HEK293 (cell line): Measurements from ENCODE around the gene MYO18B.

Experiments
- CTCF ChIA-PET: fragments of 350-600 bp; formaldehyde crosslinking; extraction: SDS; loops from one replicate; lab custom pipeline; 2021; ENCODE audit warnings: antibody characterized with exemption; lab: Yijun Ruan, JAX
- POLR2A ChIA-PET: fragments of 300-600 bp; formaldehyde crosslinking; extraction: SDS; loops from one replicate; lab custom pipeline; 2020; ENCODE audit warnings: antibody characterized with exemption, inconsistent platforms; lab: Yijun Ruan, JAX
- H3K27ac ChIP-seq: fragments of 200-500 bp; sonication (Bioruptor generic); 2 replicates; pipeline ENCODE4 v1.5.1; 2014; ENCODE audit warnings: low read depth, low read length, control low read depth, inconsistent platforms; ENCODE audit errors: extremely low read depth
- H3K36me3 ChIP-seq, 2 experiments: fragments of 200-500 bp in 1 of 2; sonication (Bioruptor generic) in 1 of 2; 1 replicate in 1 of 2; 2 replicates in 1 of 2; pipeline ENCODE4 v1.5.1; 2014 to 2017; ENCODE audit warnings: inconsistent platforms in 2 of 2, low read length in 2 of 2; ENCODE audit not compliant: control insufficient read depth in 2 of 2, insufficient read depth in 1 of 2
- H3K4me1 ChIP-seq: fragments of 200-500 bp; sonication (Bioruptor generic); 2 replicates; pipeline ENCODE4 v1.5.1; 2014; ENCODE audit warnings: mild to moderate bottlenecking, low read length, inconsistent platforms; ENCODE audit not compliant: control insufficient read depth, insufficient read depth
- H3K4me3 ChIP-seq: 2 replicates; pipeline ENCODE4 v1.5.1; 2011; ENCODE audit warnings: low read depth, mild to moderate bottlenecking, control low read depth, low read length, moderate library complexity
- H3K9me3 ChIP-seq: fragments of 200-500 bp; sonication (Bioruptor generic); 2 replicates; pipeline ENCODE4 v1.5.1; 2014; ENCODE audit warnings: low read depth, low read length, inconsistent platforms; ENCODE audit not compliant: control insufficient read depth, insufficient read depth
- BCL11A ChIP-seq: fragments of 450-650 bp; formaldehyde crosslinking; IDR thresholded peaks from 2 replicates; pipeline ENCODE4 v1.5.1; 2016; ENCODE audit warnings: low read depth, missing biosample characterization, missing genetic modification characterization
- EGR2 ChIP-seq: fragments of 450-650 bp; formaldehyde crosslinking; IDR thresholded peaks from 2 replicates; pipeline ENCODE4 v1.5.1; 2016; ENCODE audit warnings: low read depth, missing biosample characterization, missing genetic modification characterization
- FEZF1 ChIP-seq: fragments of 450-650 bp; formaldehyde crosslinking; IDR thresholded peaks from 2 replicates; pipeline ENCODE4 v1.5.1; 2016; ENCODE audit warnings: missing biosample characterization, missing genetic modification characterization
- GLI2 ChIP-seq: fragments of 450-650 bp; formaldehyde crosslinking; IDR thresholded peaks from 2 replicates; pipeline ENCODE4; 2017; ENCODE audit warnings: missing biosample characterization, missing genetic modification characterization, low read depth, borderline replicate concordance
- HOXD13 ChIP-seq: sonication (generic); formaldehyde crosslinking; IDR thresholded peaks from 2 replicates; pipeline ENCODE4 v1.8.0; 2022; ENCODE audit warnings: missing genetic modification reagents, borderline replicate concordance
- KLF1 ChIP-seq: fragments of 450-650 bp; formaldehyde crosslinking; IDR thresholded peaks from 2 replicates; pipeline ENCODE4 v1.5.1; 2016; ENCODE audit warnings: missing biosample characterization, missing genetic modification characterization
- KLF16 ChIP-seq: fragments of 450-650 bp; formaldehyde crosslinking; IDR thresholded peaks from 2 replicates; pipeline ENCODE4 v1.5.1; 2017; ENCODE audit warnings: missing biosample characterization, missing genetic modification characterization
- KLF9 ChIP-seq: fragments of 450-650 bp; formaldehyde crosslinking; IDR thresholded peaks from 2 replicates; pipeline ENCODE4 v1.5.1; 2016; ENCODE audit warnings: missing biosample characterization, missing genetic modification characterization, low read depth
- SALL2 ChIP-seq: fragments of 450-650 bp; formaldehyde crosslinking; IDR thresholded peaks from 2 replicates; pipeline ENCODE4 v1.5.0; 2017; ENCODE audit warnings: missing biosample characterization, mild to moderate bottlenecking, missing genetic modification characterization, borderline replicate concordance
- SCRT2 ChIP-seq: fragments of 450-650 bp; formaldehyde crosslinking; IDR thresholded peaks from 2 replicates; pipeline ENCODE4 v1.5.1; 2016; ENCODE audit warnings: missing biosample characterization, missing genetic modification characterization
- SP2 ChIP-seq: fragments of 450-650 bp; formaldehyde crosslinking; IDR thresholded peaks from 2 replicates; pipeline ENCODE4 v1.5.1; 2016; ENCODE audit warnings: missing biosample characterization, missing genetic modification characterization
- ZBTB10 ChIP-seq: fragments of 450-650 bp; formaldehyde crosslinking; IDR thresholded peaks from 2 replicates; pipeline ENCODE4 v1.5.1; 2016; ENCODE audit warnings: missing biosample characterization, missing genetic modification characterization
- ZBTB21 ChIP-seq: fragments of 450-650 bp; formaldehyde crosslinking; IDR thresholded peaks from 2 replicates; pipeline ENCODE4 v1.5.1; 2017; ENCODE audit warnings: missing biosample characterization, missing genetic modification characterization
- ZFP41 ChIP-seq: fragments of 450-650 bp; formaldehyde crosslinking; IDR thresholded peaks from 2 replicates; pipeline ENCODE4 v1.5.1; 2016; ENCODE audit warnings: missing biosample characterization, missing genetic modification characterization, borderline replicate concordance
- ZIC2 ChIP-seq: fragments of 450-650 bp; formaldehyde crosslinking; IDR thresholded peaks from 2 replicates; pipeline ENCODE4 v1.5.1; 2016; ENCODE audit warnings: missing biosample characterization, missing genetic modification characterization
- ZNF10 ChIP-seq: fragments of 450-650 bp; formaldehyde crosslinking; IDR thresholded peaks from 2 replicates; pipeline ENCODE4 v1.5.1; 2017; ENCODE audit warnings: missing biosample characterization, missing genetic modification characterization
- ZNF214 ChIP-seq: fragments of 450-650 bp; formaldehyde crosslinking; IDR thresholded peaks from 2 replicates; pipeline ENCODE4 v1.5.1; 2017; ENCODE audit warnings: missing biosample characterization, mild to moderate bottlenecking, missing genetic modification characterization, borderline replicate concordance
- ZNF302 ChIP-seq: fragments of 450-650 bp; formaldehyde crosslinking; IDR thresholded peaks from 2 replicates; pipeline ENCODE4 v1.5.1; 2016; ENCODE audit warnings: missing biosample characterization, missing genetic modification characterization, low read depth
- ZNF433 ChIP-seq: fragments of 450-650 bp; formaldehyde crosslinking; IDR thresholded peaks from 2 replicates; pipeline ENCODE4 v1.5.1; 2016; ENCODE audit warnings: missing biosample characterization, missing genetic modification characterization, low read depth
- ZNF530 ChIP-seq: fragments of 450-650 bp; formaldehyde crosslinking; IDR thresholded peaks from 2 replicates; pipeline ENCODE4 v1.5.1; 2016; ENCODE audit warnings: low read depth, missing biosample characterization, missing genetic modification characterization
- ZNF561 ChIP-seq: fragments of 450-650 bp; IDR thresholded peaks from 2 replicates; pipeline ENCODE4 v1.5.1; 2018; ENCODE audit warnings: missing biosample characterization, missing genetic modification characterization, borderline replicate concordance
- ZNF629 ChIP-seq: fragments of 450-650 bp; formaldehyde crosslinking; IDR thresholded peaks from 2 replicates; pipeline ENCODE4 v1.5.1; 2017; ENCODE audit warnings: missing biosample characterization, missing genetic modification characterization
- ZNF660 ChIP-seq: fragments of 450-650 bp; IDR thresholded peaks from 2 replicates; pipeline ENCODE4 v1.5.1; 2018; ENCODE audit warnings: missing biosample characterization, mild to moderate bottlenecking, missing genetic modification characterization
- ZNF791 ChIP-seq: fragments of 450-650 bp; formaldehyde crosslinking; IDR thresholded peaks from 2 replicates; pipeline ENCODE4 v1.5.1; 2016; ENCODE audit warnings: missing biosample characterization, missing genetic modification characterization
- TF ChIP-seq, protein P1 (sequence below): fragments of 450-650 bp; formaldehyde crosslinking; IDR thresholded peaks from 2 replicates; pipeline ENCODE4 v1.5.1; 2016; ENCODE audit warnings: missing biosample characterization, missing genetic modification characterization, low read depth
- TF ChIP-seq, protein P2 (sequence below): fragments of 450-650 bp; formaldehyde crosslinking; IDR thresholded peaks from 2 replicates; pipeline ENCODE4 v1.5.1; 2017; ENCODE audit warnings: missing biosample characterization, missing genetic modification characterization
- TF ChIP-seq, protein P3 (sequence below): fragments of 450-650 bp; formaldehyde crosslinking; IDR thresholded peaks from 2 replicates; pipeline ENCODE4; 2016; ENCODE audit warnings: missing biosample characterization, missing genetic modification characterization

Gene MYO18B

GRCh38 chr22:25882360-25882759 lies 140.4 kb downstream of the MYO18B start:
- ChIA-PET CTCF (interaction anchor here (0.6 to 1.4 kb wide), 2 partner anchors 21 to 621 kb away, joined by 3 read pairs; no protein-coding TSS in a partner anchor), POLR2A (no interaction called here)
- H3K36me3 ChIP-seq = no peaks in the 10 kb centered on the region
- no peaks in the 10 kb centered on the region for H3K4me1 ChIP-seq
- no peaks in the 10 kb centered on the region for H3K9me3 ChIP-seq
- no peak overlapping the region for H3K4me3 ChIP-seq
- TF ChIP-seq ZNF791 (tag by site-specific recombination) = no peak
- TF ChIP-seq HOXD13 (CRISPR knock-in tag) = no peak
- no peak for TF ChIP-seq FEZF1 (tag by site-specific recombination)
- no peak for TF ChIP-seq ZNF561 (tag by site-specific recombination)
- no peak for TF ChIP-seq KLF1
- peak; percentile 49; the same call in 1 of the 2 replicates for TF ChIP-seq ZBTB21 (tag by site-specific recombination)
- no peak for TF ChIP-seq ZNF10 (tag by site-specific recombination)
- TF ChIP-seq, protein P1, sequence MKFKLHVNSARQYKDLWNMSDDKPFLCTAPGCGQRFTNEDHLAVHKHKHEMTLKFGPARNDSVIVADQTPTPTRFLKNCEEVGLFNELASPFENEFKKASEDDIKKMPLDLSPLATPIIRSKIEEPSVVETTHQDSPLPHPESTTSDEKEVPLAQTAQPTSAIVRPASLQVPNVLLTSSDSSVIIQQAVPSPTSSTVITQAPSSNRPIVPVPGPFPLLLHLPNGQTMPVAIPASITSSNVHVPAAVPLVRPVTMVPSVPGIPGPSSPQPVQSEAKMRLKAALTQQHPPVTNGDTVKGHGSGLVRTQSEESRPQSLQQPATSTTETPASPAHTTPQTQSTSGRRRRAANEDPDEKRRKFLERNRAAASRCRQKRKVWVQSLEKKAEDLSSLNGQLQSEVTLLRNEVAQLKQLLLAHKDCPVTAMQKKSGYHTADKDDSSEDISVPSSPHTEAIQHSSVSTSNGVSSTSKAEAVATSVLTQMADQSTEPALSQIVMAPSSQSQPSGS (tag by site-specific recombination) = peak; percentile 77
- TF ChIP-seq SALL2 (tag by site-specific recombination) = no peak
- TF ChIP-seq ZNF660 (tag by site-specific recombination) = 0 out of 2 replicates have a peak, but pooled peaks have one; percentile 53
- TF ChIP-seq SCRT2 (tag by site-specific recombination) = peak; percentile 55
- TF ChIP-seq ZNF629 (tag by site-specific recombination) = peak; percentile 44; the same call in 1 of the 2 replicates
- TF ChIP-seq KLF16 (tag by site-specific recombination) = no peak
- no peak for TF ChIP-seq ZFP41 (tag by site-specific recombination)
- no peak for TF ChIP-seq ZNF530
- no peak overlapping the region for H3K27ac ChIP-seq

DNA sequence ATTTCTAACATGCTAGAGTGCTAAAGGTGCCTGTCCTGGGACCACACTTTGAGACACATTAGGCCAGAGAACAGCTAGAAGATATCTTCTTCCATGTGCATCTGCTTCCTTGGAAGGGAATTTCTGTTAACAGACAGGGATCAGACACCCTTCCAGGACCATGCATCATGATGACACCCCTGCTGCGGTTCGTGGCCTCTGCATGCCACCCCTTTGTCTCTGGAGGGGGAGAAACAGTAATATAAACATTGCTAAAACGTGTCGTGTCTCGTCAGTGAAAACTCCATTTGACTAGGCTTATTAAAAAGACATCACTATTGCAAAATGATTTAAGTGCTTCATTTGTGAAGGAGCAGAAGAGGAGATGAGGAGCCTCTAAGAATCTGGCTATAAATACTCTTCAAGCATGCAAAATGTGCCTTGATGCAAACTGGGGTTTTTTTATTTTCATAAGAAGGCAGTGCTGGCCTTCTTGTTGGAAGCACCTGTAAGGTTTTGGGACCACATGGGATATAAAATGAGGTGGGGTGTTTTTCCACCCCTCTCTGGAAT lies 141.6 kb downstream of the MYO18B start:
- no peaks in the 10 kb centered on the region for H3K36me3 ChIP-seq
- TF ChIP-seq ZNF302 (tag by site-specific recombination) = no peak
- TF ChIP-seq, protein P2, sequence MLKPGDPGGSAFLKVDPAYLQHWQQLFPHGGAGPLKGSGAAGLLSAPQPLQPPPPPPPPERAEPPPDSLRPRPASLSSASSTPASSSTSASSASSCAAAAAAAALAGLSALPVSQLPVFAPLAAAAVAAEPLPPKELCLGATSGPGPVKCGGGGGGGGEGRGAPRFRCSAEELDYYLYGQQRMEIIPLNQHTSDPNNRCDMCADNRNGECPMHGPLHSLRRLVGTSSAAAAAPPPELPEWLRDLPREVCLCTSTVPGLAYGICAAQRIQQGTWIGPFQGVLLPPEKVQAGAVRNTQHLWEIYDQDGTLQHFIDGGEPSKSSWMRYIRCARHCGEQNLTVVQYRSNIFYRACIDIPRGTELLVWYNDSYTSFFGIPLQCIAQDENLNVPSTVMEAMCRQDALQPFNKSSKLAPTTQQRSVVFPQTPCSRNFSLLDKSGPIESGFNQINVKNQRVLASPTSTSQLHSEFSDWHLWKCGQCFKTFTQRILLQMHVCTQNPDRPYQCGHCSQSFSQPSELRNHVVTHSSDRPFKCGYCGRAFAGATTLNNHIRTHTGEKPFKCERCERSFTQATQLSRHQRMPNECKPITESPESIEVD (tag by site-specific recombination) = no peak
- no peak for TF ChIP-seq SP2 (tag by site-specific recombination)
- no peak for TF ChIP-seq ZIC2 (tag by site-specific recombination)
- TF ChIP-seq ZNF214 = no peak
- no peak for TF ChIP-seq BCL11A (tag by site-specific recombination)
- no peak for TF ChIP-seq ZFP41 (tag by site-specific recombination)
- TF ChIP-seq ZBTB10 (tag by site-specific recombination) = no peak
- no peak for TF ChIP-seq GLI2 (tag by site-specific recombination)
- no peak for TF ChIP-seq ZNF660 (tag by site-specific recombination)
- TF ChIP-seq ZNF433 (tag by site-specific recombination) = no peak
- TF ChIP-seq SALL2 (tag by site-specific recombination) = no peak
- TF ChIP-seq EGR2 (tag by site-specific recombination) = no peak
- TF ChIP-seq, protein P3, sequence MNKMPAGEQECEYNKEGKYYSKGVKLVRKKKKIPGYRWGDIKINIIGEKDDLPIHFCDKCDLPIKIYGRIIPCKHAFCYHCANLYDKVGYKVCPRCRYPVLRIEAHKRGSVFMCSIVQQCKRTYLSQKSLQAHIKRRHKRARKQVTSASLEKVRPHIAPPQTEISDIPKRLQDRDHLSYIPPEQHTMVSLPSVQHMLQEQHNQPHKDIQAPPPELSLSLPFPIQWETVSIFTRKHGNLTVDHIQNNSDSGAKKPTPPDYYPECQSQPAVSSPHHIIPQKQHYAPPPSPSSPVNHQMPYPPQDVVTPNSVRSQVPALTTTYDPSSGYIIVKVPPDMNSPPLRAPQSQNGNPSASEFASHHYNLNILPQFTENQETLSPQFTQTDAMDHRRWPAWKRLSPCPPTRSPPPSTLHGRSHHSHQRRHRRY = no peak
- no peak for TF ChIP-seq KLF9 (tag by site-specific recombination)
- no peaks in the 10 kb centered on the region for H3K4me1 ChIP-seq
- CTCF ChIA-PET = interaction anchor here (1.0 to 1.3 kb wide), 2 partner anchors 19 to 20 kb away, joined by 3 to 4 read pairs; no protein-coding TSS in a partner anchor
- H3K4me3 ChIP-seq = no peak overlapping the region
- POLR2A ChIA-PET = no interaction called here
- no peak overlapping the region for H3K27ac ChIP-seq
- no peaks in the 10 kb centered on the region for H3K9me3 ChIP-seq
